ENCODE results near the gene OR7D2. TPM values are rescaled to one million over a fixed set of nuclear protein-coding genes. Genes with fewer than 3 reads are reported as not detected.

The OR7D2 gene
- total RNA-seq, 1 experiment from 2014 or later = 0.07 TPM

DNA sequence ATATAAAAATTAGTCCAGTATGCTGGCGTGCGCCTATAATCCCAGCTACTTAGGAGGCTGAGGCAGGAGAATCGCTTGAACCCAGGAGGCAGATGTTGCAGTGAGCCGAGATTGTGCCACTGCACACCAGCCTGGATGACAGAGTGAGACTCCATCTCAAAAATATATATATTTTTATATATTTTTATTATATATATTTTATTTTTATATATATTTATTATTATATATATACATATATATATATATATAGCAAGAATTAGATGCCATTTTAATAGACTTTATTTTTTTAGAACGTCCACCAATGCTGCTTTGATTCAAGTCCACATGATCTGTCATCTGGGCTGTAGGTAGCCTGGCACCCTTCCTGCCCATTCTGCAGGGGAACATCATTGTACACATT lies 3.5 kb upstream of the OR7D2 start:
- Histone ChIP-seq H3K27me3 (ENCODE audit: insufficient read depth, low read length) (no peaks in the 10 kb centered on the region), H3K9ac (ENCODE audit: low read length) (no peak overlapping the region), H3K36me3 (ENCODE audit: control insufficient read depth in 1 of 2, insufficient read depth in 2 of 2, low read length in 2 of 2) (no peaks in the 10 kb centered on the region), H3K4me1 (ENCODE audit: control insufficient read depth in 1 of 2, insufficient read depth in 2 of 2, low read length in 2 of 2) (no peaks in the 10 kb centered on the region), H3K79me2 (ENCODE audit: insufficient read depth, low read length) (no peaks in the 10 kb centered on the region), H3K4me2 (ENCODE audit: low read length) (no peak overlapping the region), H4K20me1 (ENCODE audit: insufficient read depth) (no peaks in the 10 kb centered on the region), H3K4me3 (replicated peaks in 1 of 2; ENCODE audit: low read depth in 1 of 2, low read length in 2 of 2) (no peak overlapping the region), H3K9me2 (ENCODE audit: insufficient read depth) (no peaks in the 10 kb centered on the region), H3K27ac (ENCODE audit: low read depth, low read length) (no peak overlapping the region), H3K9me3 (ENCODE audit: control insufficient read depth in 1 of 2, insufficient read depth in 1 of 2, low read depth in 1 of 2, low read length in 2 of 2) (no peaks in the 10 kb centered on the region), H2AFZ (ENCODE audit: low read depth, low read length, poor library complexity, severe bottlenecking) (no peak overlapping the region)
- BruUV-seq (replicated peaks) = no TSS peak
- TF ChIP-seq ZFX (IDR thresholded peaks at IDR 0.05) (no peak), SRF (IDR thresholded peaks at IDR 0.05; ENCODE audit: low read depth) (no peak), RAD21 (IDR thresholded peaks at IDR 0.05; ENCODE audit: low read depth) (no peak), EGR1 (IDR thresholded peaks at IDR 0.05; ENCODE audit: low read depth) (no peak), ZNF274 (IDR thresholded peaks at IDR 0.05; ENCODE audit: low read depth, low read length) (no peak), YY1 (IDR thresholded peaks at IDR 0.05; ENCODE audit: extremely low read depth, insufficient replicate concordance, low read depth, low read length) (no peak), POLR2AphosphoS5 (IDR thresholded peaks at IDR 0.05; ENCODE audit: low read depth, low read length) (no peak), POLR2A (IDR thresholded peaks at IDR 0.05; ENCODE audit: borderline replicate concordance, extremely low read depth, insufficient read depth, insufficient read length) (no peak), TCF7L2 (IDR thresholded peaks at IDR 0.05; ENCODE audit: borderline replicate concordance, extremely low read depth, insufficient read depth, insufficient read length) (no peak), CBX3 (IDR thresholded peaks at IDR 0.05; ENCODE audit: low read depth) (no peak), EZH2 (IDR thresholded peaks at IDR 0.05) (no peak), ELF1 (IDR thresholded peaks at IDR 0.05; ENCODE audit: borderline replicate concordance, low read depth) (no peak)
- TF ChIP-seq, protein P1, sequence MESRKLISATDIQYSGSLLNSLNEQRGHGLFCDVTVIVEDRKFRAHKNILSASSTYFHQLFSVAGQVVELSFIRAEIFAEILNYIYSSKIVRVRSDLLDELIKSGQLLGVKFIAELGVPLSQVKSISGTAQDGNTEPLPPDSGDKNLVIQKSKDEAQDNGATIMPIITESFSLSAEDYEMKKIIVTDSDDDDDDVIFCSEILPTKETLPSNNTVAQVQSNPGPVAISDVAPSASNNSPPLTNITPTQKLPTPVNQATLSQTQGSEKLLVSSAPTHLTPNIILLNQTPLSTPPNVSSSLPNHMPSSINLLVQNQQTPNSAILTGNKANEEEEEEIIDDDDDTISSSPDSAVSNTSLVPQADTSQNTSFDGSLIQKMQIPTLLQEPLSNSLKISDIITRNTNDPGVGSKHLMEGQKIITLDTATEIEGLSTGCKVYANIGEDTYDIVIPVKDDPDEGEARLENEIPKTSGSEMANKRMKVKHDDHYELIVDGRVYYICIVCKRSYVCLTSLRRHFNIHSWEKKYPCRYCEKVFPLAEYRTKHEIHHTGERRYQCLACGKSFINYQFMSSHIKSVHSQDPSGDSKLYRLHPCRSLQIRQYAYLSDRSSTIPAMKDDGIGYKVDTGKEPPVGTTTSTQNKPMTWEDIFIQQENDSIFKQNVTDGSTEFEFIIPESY (IDR thresholded peaks at IDR 0.05; ENCODE audit: extremely low read depth, insufficient replicate concordance, low read length) = no peak
- TF ChIP-seq, protein P2, sequence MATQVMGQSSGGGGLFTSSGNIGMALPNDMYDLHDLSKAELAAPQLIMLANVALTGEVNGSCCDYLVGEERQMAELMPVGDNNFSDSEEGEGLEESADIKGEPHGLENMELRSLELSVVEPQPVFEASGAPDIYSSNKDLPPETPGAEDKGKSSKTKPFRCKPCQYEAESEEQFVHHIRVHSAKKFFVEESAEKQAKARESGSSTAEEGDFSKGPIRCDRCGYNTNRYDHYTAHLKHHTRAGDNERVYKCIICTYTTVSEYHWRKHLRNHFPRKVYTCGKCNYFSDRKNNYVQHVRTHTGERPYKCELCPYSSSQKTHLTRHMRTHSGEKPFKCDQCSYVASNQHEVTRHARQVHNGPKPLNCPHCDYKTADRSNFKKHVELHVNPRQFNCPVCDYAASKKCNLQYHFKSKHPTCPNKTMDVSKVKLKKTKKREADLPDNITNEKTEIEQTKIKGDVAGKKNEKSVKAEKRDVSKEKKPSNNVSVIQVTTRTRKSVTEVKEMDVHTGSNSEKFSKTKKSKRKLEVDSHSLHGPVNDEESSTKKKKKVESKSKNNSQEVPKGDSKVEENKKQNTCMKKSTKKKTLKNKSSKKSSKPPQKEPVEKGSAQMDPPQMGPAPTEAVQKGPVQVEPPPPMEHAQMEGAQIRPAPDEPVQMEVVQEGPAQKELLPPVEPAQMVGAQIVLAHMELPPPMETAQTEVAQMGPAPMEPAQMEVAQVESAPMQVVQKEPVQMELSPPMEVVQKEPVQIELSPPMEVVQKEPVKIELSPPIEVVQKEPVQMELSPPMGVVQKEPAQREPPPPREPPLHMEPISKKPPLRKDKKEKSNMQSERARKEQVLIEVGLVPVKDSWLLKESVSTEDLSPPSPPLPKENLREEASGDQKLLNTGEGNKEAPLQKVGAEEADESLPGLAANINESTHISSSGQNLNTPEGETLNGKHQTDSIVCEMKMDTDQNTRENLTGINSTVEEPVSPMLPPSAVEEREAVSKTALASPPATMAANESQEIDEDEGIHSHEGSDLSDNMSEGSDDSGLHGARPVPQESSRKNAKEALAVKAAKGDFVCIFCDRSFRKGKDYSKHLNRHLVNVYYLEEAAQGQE (IDR thresholded peaks at IDR 0.05; ENCODE audit: low read depth) = no peak
- ChIA-PET RAD21 (ENCODE audit: low non-redundant PET in 1 of 2, low total read pairs in 2 of 2, uncharacterized antibody in 2 of 2, unreplicated experiment in 2 of 2) (no interaction called here), CTCF (no interaction called here), POLR2A (no interaction called here)
- ATAC-seq = no peak
- no peak for DNase-seq (ENCODE audit: low read depth, low spot score)
- intact Hi-C loops (cut with micrococcal nuclease) = no loop called here

All from HCT116 (cell line).